CD4-positive, alpha-beta T cell treated with Interleukin-6 for 4 hours (primary cell): ENCODE data around the gene NRXN3.

Experiments used
- DNase-seq: peaks from one replicate; pipeline ENCODE4 v3.0.0-alpha.2; 2020; ENCODE audit warnings: mixed read lengths

The NRXN3 gene

DNA sequence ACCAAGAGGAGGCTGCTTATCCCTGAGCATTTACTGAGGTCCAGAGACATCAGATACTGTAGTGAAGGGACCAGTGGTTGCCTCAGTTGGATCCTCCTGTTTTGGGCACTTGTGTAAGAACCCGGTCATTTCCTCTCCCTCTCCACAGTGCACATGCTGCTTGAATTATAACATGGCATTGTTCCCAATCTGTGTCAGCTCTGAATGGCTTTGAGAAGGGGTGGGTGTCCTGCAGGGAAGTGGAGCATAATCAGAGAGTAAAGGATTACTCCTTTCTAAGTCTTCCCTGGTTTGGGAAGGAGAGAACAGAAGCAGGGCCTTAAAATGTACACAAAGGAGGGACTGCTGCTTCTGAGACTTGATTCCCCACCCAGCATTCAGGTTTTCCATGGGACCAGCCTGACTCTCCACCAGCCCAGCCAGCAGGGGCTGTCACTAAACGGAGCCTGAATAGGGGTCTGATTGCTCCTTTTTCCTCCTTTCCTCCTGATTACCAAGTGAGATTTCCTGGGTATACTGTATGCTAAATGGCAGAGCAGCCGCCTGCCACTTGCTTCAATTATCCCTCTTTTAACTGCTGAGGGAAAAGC, 78.4 kb downstream of the NRXN3 start:
- DNase-seq = no peak

DNA sequence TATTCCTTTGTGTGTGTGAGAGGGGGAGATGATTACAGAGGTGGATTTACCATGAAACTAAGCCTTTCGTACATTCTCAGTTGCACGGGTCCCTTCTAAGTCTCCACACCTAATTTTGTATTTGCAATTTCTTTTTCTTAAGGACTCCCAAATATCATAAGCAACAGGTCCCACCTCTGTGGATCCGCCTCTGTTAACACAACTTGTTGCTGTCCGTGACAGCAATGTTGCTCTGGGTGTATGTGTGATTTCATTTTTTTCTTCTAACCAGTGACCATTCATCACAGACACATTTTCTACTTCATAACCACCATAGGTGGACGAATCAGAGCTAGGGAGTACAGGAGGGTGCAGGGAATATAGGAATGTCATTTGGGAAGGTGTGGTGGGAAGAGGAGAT, 81.1 kb downstream of the NRXN3 start:
- no peak for DNase-seq

DNA sequence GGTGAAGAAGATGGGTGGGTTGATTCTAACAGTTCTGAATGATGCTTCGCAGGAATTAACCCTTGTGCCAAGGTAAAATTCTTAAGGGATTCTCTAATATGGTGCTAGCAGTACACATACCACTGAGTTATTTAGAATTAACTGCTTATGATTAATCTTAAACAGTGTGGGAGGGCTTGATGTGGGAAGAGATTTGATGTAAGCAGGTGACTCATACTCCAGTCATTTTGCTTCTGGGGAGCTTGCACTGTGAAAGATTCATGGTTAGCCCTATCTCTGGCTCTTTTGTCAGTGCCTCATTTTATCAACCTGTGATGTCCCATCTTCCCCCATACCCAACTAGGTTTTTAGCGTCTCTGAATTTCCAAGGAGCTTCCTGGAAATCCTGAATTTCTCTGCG, 83.8 kb downstream of the NRXN3 start:
- DNase-seq = no peak

DNA sequence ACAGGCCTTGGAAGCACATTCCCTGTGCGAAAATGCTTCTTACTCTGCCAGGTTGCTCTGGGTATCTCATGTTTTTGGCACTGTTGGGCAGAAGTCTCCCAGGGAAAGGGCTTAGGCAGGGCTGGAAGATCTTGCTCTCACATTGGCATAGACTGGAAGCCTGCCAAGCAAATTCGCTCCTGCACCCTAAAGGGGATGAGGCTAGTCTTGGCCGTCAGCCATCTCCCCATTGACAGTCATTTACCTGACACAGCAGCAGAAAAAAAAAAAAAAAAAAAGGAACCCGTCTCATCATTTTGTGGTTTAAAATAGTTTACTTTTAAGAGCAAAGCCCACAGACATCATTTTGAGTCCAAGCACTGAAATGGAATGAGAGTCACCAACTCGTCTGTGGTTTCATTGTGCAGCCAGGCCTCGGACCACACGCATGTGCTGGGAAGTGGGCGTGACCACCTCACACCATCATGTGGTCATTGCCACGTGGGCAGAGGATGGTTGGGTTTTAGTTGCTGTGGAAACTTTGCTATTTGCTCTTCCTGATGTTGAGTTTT, 84.8 kb downstream of the NRXN3 start:
- no peak for DNase-seq

DNA sequence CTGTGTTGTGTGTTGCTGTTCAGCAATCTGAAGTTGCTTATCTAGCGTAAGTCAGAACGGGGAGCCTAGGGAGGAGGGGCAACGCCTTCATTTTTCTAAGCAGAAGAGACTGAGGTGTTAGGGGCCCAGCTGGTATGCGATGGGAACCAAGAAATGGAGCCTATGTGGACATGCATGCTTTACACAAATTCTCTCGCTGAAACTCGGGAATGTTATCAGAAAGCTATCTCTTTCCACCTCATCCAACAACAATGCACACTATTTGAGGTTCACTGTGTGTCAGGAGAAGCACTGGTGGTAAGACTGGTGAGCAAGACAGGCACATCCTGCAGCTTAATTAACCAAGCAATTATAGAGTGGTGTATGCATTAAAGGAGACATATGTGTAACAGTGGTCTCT, 89.7 kb downstream of the NRXN3 start:
- DNase-seq = no peak

DNA sequence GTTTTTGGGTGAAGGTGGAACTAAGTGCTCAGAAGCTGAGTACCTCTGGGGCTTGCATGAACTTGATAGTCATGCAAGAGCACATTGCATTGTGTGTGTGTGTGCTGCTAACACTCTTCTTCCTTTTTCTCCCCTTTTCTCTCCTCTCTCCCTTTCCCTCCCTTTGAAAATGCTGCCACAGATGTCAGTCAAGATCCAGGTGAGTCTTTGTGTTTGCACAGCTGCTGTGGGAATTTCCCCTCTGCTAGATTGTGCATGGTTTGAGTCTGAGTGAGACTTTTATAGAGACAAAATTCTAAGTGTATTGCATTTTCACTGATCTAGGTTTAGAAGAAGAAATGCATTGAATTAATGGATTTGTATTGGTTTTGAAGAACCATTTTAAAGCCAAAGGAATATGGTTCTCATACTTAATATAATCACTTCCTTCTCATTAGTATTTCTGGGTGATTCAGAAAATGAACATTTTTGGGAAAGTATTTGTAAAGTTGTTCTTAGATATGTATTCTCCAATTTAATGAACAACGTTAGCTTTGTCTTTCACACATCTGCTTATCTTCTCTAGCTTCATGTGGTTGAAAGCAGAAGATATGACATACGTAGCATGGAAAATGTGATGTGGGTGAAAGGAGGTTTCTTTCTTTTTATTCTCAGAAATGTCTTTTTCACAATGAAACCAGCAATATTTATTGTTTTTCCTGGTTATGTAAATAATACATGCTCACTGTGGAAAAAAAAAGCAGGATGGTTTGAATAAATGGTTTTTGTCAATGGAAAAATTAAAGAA, 108.5 kb downstream of the NRXN3 start:
- DNase-seq = no peak

DNA sequence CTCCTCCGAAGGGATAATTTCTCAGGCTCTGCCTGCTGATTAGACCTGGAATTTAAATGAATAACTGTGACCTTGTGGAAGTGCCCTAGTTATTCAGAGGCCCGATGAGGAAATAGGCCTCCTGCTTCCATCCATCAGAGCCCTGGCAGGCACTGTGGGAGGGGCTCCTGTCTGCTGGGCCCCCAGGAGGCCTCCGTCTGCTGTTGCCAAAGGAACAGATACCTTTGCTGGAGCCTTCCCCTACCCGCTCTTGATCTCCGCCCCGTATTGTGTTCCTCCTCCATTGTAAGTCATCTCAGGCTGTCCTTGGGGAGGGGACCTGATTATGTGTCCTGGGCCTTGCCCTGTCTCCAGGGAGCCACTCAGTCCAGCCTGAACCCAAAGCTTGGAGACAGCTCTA, 112.3 kb downstream of the NRXN3 start:
- DNase-seq = no peak

DNA sequence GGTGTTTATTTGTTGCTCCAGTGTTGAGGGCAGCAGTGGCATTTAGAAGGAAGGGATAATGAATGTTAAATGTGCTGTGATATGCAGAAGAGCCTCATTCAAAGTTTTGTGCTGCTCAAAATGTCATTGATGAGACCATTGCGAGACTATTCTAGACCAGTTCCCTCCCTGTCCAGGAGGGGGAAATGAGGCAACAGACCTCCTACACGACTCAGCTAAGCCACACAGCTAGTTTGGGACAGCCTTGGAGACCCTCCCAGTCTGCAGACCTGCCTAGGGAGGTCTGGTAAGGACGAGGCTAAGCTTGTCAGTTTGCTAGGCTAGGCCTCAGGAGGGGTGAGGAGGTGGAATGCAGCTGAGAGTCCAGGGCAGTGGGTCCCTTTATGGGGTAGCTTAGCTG, 116.0 kb downstream of the NRXN3 start:
- no peak for DNase-seq

DNA sequence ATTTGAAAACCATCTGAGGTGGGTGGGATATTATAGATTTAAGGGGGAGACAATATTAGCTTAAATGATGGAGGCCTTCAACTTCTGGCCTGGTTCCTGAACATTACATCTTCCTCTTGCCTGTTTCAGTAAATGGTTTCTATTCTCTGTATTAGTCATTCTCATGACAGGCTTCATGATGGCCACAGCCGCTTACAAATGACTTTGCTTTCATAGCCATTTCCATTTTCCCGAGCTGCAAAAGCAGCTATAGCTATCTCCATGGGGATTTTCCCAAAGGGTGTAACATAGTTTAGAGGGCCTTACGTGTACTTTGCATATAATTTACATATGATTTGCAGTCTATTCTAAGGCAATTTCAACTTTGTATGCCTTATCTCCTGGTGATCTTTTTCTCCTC, 121.8 kb downstream of the NRXN3 start:
- no peak for DNase-seq

DNA sequence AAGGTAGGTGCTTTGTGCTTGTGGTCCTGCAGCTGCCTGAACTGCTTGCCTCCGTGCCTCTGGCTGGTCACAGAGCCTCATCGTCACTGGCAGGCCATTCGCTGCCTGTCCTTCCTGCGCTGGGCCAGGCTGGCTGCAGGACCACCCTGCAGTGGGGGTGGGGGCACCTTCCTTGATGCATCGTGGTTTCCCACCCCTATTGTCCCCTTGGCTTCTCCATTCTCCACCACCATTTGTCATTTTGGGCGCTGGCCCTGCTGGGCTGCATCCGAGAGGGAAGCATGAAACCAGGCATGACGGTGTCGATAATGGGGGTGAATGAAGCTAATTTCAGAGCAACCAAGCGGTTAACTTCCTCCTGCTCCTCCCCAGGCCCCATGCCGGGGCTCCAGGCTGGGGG, 127.7 kb downstream of the NRXN3 start:
- DNase-seq = no peak

DNA sequence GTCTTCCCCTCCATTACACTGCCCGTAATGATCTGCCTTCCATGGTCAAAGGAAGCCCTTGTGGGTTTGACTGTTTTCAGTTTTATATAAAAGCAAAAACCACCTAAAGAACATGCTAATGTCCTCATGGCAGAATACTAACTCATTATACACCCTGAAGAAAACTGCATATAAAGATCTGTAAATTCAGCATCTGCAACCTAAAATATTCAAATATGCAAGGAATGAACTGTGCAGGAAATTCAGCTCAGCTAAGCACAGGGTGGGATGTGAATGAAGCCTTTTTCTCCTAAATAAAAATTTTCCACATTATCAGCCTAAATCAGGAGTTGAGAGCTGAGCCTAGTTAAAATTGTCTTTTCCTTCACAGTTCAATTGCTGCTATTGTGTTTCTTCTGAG, 128.1 kb downstream of the NRXN3 start:
- DNase-seq = no peak

DNA sequence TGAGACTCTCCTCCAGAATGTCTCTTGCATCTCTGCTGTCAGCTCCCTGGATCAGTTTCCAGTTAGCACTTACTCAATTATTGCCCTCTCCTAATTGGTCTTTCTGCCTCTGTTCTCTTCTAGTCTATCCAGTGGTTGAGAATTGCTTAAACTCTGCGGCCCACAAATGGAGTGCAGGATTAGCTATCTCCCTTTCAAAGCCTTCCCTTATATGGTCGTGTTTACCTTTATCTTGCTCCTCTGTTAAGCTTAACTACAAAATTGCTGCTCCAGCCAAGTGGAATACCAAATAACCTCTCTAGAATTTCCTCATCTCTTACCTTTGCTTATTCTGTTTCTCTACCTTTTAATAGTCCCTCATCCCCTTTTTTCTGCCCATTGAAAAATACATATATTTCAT, 132.7 kb downstream of the NRXN3 start:
- DNase-seq = no peak

DNA sequence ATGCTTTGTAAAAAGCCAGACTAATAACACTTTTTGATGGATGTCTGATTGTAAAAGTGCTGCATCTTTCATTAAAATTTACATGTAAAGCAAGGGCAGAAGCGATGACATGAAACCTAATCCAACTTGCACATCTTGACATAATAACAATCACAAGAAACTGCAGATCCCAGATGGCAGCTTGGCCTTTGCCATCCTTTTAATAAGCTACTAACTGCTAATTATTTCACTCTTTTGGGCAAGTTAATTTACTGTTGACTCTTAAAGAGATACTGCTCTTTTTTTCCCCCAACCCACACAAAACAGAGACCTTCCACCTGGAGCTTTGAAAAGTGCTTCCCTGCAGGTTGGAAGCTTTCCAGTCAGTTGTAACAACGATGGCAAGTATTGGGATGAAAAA, 137.5 kb downstream of the NRXN3 start:
- no peak for DNase-seq

DNA sequence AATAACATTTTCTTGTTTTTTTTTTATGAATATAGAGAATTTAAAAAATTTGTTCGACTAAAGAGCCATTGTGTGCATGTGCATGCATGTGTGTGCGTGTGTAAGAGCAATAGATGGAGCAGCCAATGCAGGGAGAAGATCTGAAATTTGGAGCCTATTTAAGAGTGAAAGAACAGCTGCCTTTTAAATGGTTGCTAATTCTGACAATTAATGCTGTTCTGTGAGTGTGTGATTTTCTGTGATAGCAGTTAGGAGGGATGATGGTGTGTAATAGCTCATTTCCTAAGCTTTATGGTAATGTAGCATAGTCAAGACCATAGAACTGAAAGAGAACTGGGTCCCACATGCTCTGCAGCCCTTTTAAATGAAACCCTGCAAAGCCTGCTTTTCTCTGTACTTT, 137.9 kb downstream of the NRXN3 start:
- no peak for DNase-seq

DNA sequence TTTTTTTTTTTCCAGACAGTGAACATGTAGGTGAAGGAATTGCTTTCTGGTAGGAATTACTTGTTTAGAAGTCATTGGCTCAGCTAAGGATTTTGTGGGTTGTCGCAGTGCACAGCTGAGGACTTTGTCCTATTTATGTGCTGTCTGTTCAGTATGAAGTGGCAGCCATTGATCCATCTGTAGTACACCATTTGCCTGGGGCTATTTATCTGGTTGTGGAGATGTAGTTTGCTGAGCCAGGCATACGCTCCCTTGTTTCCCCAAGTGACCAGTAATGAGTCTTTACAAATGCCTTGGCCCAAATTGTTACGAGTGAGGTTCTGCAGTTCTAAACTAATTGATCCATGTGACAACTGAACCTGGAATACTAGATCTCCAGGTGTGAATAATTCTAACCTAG, 140.1 kb downstream of the NRXN3 start:
- DNase-seq = no peak

DNA sequence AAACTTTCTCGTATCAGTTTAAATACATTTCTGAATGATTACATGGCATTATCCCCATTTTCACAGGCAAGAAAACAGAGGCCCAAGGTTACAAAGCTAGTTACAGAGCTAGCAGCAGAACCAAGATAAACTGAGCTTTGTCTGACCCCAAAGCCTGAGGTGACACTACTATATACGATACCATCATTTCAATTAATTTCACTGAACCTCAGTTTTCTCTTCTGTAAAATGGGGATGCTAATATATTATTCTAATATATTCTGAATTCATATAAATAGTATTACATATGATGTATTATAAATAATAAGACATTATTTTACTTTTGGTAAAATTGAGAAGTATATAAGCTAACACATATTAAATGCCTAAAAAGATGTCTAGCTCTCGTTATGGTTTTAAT, 143.3 kb downstream of the NRXN3 start:
- no peak for DNase-seq

DNA sequence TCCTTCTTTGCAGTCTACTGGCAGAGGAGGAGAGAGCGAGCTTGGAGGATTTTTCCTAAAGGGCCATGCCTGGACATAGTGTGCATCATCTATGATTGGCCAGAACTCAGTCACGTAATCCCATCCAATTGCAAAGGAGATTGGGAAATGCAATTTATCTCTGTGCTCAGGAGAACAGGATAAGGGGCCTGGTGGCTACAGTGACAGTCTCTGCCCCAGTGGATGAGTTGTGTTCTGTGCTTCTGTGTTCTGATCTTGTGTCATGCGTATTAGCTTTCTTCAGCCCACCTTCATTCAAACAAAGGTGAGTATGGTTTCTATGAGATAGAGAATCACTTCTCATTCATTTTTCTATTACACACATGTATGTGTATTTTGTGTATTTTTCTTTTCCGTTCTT, 144.3 kb downstream of the NRXN3 start:
- no peak for DNase-seq

DNA sequence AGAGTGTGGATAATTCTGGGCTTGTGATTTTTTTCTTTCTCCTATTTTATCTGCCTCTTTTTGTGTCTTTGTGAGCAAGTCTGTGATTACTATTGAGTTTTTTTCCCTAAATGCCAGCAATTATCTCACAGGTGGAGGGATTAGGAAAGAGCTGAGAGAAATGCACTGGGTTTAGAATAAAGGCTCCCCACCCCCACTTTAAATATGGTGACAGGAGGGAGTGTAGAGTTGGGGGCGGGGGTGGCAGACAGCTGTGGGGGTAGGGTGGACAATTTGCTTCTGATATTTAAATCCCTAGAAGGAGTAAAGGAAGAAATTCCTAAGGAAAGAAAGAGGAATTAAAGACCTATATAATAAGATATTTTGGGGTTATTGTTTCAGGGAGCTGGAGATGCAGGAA, 145.9 kb downstream of the NRXN3 start:
- DNase-seq = no peak

DNA sequence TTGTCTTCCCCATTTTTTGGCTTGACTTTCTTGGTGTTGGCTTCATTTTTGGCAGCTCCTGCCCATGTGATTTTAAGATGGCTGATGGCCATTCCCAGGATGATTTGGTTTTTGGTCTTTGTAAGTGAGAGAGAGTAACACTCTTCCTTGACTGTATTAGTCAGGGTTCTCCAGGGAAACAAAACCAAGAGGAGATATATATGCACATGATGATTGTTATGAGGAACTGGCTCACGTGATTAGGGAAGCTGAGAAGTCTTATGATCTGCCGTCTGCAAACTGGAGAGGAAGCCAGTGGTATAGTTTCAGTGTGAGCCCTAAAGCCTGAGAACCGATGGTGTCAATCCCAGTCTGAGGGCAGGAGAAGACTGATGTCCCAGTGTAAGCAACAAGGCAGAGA, 146.6 kb downstream of the NRXN3 start:
- no peak for DNase-seq

DNA sequence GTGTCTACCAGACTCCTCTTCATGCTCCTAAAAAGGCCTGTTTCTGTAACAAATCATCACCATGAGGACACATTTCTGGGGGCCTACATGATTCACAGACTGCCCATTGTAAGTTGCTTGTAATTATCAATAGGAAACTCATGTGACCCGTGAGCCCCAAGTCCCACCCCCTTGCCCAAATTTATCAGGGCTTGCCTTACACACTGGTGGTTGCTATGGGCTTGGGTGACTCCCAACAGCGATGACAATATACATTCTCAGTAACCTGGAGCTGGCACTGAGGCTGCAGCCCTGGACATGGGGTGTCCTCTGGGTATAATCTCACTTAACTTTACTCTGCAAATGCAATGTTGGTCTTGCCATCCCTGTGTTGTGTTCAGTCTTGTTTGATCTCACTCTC, 149.2 kb downstream of the NRXN3 start:
- no peak for DNase-seq

DNA sequence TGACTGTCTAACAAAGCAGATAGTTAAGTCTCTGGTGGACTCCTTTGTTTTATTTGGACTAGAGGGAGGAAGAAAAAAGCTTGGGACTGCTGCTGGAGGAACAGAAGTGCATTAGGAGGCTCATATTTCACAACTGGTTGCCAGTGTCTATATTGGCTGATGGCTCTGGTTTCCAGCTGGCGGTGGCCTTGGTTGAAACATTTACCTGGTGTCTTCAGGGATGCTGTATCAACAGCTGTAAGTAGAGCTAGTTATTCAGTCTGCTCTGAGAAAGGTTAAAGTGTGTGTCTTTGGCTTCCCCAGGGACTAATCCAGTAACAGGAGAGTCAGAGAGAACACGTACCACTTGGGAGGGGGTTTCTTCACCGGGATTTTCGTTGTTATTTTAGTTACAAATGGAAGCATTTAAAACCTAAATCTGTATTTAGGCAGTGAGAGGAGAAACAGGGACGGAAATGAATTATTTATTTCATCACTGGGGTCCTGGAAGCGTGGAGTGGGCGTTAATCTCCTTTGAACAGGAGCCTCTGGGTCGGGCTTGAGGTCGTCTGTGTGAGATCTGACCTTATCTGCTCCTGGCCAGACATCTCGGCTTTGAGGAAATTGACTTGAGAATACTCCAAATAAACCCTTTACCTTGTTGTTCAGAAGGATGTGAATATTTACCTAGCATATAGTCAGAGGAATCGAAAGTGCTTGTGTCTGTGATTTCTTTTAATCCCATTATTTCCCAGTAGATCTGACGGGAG, 149.9 kb downstream of the NRXN3 start:
- no peak for DNase-seq

DNA sequence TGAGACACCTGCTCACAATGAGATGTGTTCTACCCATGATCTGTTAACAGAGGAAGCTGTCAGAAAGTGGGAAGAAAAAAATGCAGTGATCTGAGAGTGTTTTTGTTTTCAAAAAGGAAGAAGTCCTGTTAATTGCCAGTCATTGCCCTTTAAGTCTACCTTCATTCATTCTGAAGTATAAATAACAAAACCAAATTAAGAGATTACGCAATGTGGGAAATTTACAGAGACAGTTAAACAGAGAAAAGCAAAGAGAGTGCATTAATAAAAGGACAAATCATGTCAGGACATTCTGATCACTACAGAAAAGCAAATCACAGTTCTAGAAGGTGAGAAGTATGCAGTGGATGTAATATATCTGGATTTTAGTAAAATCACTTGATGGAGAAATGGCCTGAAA, 154.2 kb downstream of the NRXN3 start:
- no peak for DNase-seq

DNA sequence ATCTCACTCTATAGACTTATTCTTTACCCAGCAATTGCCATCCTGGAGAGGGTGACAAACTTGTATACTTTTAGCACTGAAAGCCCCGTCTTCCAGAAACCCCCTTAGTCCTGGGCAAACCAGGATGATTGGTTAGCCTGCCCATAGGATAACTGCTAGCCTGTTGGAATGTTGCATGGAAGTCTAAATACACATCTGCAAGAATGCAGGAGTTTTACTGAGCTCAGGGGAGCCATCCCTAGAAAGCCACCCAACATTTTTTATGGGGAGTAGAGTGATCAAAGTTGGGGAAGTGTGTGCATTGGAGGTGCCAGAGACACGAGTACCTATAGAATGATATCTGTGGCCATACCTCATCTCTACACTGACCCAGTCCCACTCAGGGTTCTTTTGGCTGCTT, 155.7 kb downstream of the NRXN3 start:
- no peak for DNase-seq
